GM21576 (cell line): Measurements from ENCODE around the gene CHAC1.

ENCODE experiments used
- ATAC-seq: cut with Tn5 transposase; IDR thresholded peaks from one replicate; pipeline ENCODE4 v1.9.1; 2021; ENCODE audit warnings: mild to moderate bottlenecking, moderate library complexity; ENCODE audit not compliant: unreplicated experiment

Gene CHAC1

DNA sequence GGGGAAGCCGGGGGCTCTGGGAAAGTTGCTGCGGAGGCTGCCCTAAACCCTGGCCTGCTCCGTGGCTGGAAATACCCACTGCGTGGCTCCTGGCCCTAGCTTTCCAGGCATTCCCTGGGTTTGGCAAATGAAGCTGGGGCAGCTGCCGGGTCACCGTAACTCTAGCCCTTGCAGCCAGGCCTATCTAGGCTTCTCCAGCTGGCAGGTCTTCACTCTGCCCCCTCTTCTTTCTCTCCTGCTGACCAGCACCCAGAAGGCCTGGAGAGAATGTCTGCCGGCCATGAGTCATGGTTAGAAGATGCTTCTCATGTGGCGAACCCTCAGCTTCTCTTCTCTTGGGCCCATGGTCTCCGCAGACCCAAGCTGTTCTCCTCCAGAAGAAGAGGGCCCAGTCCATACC is 29.7 kb upstream of the CHAC1 start:
- ATAC-seq, result no peak

DNA sequence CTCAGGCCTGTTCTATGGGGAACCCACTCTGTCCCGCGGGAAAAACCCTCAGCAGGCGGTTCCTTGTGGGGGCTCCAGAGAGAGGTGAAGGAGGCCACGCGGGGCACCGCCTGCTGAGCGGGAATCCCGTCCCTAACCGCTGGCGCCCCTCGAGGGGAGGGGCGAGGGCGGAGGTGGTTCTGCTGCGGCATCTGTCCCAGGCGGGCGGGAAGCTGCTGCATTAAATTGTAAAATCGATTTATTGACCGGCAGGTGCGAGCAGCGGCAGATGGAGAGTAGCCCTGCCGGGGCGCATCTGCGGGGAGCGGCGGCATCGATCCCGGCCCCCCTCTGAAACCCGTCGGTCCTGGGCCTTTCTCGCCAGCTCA is 27.8 kb upstream of the CHAC1 start:
- ATAC-seq, result no peak

DNA sequence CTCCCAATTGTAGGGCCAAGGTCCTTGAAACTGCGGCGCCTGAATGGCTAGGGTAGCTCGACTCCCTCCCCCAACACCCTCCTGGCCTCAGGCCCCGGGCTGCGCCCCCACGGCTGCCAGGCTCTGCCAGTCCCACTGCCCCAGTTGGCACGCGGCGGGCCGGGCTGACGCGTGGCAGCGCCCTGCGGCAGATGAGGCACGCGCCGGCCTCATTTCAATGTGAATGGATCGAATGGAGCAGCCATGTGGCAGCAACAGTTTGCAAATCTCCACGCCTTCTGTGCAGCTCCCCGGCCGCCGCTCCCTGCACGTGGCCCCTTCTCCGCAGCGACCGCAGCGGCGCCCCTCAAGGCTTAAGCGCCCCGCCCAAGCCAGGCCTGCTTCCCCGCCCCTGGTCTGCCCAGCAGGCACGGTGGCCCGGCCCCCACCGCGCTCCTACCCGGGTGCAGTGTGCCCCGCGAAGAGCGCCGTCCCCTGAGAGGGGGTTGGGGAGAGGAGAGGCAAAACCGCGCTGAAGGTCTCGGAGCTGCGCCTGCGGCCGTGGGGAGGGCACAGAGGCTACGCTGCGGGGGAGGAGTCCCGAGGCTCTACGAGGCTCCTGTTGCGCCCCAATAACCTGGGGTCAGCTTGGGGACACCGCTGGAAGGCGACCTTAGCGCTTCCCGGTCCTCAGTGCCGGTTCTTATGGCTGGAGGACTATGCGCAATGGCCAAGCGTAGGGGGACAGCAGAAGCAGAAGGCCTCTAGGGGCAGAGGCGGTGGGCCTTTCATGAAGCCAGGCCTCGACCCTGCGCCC is 27.2 kb upstream of the CHAC1 start:
- ATAC-seq, result no peak

DNA sequence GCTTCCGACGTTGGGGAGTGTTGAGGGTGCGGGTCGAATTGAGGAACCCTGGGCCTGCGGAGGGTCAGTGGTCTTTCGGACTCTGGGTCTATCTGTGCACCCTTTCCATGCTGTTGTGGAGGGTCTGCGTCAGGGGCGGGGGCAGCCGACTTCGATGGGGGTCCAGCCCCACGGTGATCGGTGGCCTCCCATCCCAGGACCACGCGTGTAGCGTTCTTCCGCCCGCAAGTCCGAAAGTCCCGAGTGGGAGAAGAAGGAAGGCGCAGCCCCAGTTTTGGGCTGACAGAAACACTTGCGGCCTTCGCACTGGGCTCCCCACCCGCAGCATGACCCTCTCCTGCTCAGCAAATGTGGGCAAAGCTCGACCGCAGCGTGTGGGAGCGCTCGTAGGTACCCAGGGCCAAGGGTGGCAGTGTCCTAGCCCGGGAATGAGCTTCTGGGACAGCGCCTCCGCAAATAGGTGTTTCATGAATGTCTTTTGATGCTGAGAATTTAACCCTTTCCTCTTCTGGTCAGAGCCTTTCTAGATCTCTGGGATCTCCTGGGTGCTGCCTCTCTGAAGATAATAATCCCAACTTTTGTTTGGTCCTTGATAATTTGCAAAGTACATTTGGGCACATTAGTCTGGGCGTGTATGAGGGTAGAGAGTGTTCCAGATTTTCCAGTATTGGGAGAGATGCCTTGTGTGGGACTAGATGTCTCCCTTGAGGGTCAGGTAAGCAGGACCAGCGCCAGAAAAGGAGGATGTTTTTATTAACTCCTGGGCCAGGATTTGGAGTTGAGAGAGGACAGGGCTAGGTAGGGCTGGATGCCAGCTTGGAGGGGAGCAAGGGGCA is 26.4 kb upstream of the CHAC1 start:
- ATAC-seq, result no peak

DNA sequence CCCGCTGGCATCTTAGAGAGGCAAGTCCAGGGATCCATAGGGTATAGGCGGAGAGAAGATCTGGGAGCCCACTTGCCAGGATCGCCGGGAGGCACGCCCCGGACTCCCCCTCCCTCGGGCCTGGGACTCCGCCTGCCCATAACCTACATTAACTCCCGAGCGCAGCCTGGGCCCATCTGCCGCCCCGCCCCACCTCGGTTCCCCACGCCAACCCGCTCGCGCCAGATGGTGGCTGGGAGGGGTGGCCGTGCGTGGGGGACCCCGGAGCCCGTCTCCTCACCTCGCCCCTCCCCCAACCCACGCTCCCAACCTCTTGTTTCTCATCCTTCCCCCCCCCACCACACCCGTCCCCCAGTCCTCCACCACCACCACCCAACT is 25.8 kb upstream of the CHAC1 start:
- no peak for ATAC-seq

DNA sequence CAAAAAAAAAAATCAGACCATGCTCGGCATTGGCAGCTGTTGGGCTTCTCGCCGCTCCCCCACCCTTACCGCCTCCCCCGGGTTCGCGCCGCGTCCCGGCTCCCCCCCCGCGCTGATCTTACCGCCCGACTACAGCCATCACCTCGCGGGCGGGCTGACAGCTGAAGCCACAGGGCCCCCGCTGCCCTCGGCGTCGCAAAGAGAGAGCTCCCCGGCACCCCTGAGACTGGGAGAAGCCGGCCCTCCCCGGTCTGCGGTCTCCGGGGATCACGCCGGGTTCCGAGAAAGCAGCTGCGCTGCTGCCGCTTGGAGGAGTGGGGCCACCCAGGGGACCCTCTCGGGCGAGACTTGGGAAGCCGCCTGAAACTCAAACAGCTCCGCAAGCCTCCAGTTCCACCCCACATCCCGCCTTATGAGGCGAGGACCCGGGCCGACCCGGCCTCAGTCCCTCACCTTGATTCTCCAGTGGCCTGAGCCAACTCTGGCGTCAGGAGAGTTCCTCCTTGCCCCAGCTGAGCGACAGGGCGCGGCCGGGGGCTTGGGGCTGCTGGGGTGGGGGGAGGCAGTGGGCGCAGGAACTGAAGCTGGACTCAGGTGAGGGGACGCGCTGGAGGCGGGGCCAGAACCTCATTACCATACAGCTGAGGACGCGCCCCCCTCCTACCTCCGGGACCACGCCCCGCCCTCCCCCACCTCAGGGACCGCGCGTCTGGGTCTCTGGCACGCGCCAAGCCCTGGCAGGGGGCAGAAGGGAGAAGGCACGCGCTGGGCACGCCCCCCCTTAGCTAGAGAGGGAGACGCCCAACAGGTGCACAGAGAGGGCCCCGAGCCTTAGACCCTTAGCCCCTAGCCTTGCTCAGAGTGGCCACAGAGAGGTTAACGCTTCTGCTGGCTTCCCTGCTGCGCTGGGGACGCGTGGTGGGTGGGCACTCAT is 25.1 kb upstream of the CHAC1 start:
- ATAC-seq, result no peak

DNA sequence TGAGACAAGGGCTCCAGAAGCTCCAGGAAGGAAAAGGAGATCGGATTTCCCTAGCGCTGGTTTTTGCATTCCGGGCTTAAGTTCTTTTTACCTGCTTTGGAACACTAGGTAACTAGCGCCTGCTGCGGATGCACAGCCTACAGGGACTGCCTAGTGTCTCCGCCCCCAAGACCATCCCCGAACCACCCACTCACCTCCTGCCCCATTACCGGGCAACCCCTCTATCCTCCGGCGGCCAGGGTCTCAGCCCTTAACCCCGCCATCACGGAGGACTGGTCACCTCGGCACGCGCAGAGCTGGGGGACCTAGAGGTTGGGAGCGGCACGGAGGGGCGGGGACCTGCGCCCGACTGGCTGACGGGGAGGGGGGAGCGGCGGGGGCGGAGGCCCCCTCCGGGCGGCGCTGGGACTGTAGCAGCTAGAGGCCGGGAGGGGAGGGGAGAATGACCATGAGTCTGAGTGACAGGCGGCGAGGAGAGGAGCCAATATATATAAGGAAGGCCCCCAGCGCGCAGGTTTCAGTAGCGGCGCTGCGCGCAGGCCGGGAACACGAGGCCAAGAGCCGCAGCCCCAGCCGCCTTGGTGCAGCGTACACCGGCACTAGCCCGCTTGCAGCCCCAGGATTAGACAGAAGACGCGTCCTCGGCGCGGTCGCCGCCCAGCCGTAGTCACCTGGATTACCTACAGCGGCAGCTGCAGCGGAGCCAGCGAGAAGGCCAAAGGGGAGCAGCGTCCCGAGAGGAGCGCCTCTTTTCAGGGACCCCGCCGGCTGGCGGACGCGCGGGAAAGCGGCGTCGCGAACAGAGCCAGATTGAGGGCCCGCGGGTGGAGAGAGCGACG is 24.2 kb upstream of the CHAC1 start, which contains the start of gene DLL4:
TSS of gene DLL4 (plus strand) at position 520 of the 839 bp plus-strand sequence. CDS start 329 bp downstream, outside the sequence.
- no peak for ATAC-seq

DNA sequence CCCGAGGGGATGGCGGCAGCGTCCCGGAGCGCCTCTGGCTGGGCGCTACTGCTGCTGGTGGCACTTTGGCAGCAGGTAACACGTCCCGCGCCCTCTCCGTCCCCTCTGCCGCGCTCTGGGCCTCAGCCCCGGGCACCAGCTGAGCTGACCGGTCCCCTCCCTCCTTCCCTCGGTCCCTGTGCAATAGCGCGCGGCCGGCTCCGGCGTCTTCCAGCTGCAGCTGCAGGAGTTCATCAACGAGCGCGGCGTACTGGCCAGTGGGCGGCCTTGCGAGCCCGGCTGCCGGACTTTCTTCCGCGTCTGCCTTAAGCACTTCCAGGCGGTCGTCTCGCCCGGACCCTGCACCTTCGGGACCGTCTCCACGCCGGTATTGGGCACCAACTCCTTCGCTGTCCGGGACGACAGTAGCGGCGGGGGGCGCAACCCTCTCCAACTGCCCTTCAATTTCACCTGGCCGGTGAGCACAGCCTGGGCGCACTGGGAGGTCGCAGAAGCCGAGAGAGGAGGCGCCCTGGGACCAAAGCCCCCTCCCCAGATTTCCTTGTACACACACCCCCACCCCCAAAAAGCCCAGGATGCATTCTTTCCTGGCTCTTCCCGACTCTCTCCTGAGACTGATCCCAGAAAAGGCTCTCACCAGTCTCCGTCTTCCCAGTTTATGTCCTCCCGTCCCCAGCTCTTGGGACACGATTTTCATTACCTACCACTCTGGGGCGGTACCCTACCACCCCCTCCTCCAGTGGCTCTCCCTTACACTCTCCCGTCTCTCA is 23.4 kb upstream of the CHAC1 start:
- no peak for ATAC-seq

DNA sequence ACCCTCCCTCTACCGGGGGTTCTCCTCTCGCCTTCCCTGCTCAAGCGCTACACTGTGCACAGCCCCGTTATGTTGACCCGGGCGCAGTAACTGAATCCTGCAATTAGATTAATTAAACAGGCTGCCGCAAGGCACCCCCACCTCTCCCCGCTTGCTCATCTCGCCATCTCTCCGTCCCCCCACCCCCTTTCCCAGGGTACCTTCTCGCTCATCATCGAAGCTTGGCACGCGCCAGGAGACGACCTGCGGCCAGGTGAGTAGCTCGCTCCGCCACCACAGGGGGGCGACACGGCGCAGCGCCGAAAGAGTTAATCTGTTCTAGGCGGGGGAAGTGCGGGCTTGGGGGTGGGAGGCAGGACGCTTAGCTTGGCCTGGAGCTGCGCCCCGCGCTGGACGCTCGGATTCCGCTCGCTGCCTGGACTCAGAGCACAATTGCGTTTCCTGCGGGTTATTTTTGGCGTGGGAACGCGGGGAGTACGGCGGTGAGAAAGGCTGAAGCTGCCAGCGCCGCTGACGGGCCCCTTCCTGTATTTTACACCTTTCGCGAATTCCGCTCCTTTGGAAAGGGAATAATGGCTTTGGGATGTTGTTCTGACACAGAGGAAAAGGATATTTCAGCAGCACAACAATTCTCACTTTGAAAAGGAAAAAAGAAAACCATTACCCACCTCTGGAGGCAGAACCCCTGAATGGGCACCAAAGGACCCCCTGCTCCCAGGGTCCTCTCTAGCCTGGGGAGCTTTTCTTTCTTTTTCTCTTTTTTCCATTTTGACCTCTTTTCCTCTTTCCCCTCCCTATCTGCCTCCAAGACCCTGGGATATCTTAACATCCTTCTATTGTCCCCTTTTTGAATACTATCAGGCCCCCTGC is 22.6 kb upstream of the CHAC1 start:
- ATAC-seq, result no peak

DNA sequence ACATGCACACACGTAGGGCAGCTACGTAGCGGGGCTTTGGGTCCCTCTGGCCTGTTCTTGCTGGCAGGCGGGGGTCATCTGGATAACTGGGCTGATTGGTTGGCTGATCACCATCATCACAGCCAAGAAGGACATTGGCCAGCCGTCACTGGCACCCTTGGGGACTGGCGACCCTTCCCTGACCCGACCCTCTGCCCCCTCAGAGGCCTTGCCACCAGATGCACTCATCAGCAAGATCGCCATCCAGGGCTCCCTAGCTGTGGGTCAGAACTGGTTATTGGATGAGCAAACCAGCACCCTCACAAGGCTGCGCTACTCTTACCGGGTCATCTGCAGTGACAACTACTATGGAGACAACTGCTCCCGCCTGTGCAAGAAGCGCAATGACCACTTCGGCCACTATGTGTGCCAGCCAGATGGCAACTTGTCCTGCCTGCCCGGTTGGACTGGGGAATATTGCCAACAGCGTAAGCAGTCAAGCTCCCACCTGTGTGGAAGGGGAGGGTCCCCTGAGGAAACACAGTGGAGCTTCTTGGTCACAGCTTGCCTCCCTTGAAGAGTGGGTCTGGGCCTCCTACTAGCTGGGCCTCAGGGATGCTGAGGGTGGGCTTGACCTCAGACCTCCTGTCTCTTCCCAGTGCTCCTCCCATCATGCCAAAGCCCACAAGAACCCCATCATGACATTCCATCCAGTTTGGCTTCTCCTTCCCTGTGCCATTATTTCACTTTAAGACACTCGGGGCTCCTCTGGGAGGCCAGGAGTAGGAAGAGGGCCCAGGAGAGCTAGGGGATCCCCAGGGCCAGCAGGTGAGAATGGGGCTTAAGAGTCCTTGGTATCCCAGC is 21.8 kb upstream of the CHAC1 start:
- ATAC-seq, result no peak

DNA sequence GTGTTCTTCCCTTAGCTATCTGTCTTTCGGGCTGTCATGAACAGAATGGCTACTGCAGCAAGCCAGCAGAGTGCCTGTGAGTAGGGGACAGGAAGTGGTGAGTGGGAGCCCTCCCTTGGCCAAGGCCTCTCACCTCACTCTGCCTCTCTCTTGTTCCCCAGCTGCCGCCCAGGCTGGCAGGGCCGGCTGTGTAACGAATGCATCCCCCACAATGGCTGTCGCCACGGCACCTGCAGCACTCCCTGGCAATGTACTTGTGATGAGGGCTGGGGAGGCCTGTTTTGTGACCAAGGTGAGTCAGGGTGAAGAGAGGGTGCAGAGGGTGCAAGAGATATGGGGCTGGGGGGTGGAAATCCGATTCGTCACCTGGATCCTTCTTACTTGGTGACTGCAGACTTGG is 21.1 kb upstream of the CHAC1 start:
- no peak for ATAC-seq

DNA sequence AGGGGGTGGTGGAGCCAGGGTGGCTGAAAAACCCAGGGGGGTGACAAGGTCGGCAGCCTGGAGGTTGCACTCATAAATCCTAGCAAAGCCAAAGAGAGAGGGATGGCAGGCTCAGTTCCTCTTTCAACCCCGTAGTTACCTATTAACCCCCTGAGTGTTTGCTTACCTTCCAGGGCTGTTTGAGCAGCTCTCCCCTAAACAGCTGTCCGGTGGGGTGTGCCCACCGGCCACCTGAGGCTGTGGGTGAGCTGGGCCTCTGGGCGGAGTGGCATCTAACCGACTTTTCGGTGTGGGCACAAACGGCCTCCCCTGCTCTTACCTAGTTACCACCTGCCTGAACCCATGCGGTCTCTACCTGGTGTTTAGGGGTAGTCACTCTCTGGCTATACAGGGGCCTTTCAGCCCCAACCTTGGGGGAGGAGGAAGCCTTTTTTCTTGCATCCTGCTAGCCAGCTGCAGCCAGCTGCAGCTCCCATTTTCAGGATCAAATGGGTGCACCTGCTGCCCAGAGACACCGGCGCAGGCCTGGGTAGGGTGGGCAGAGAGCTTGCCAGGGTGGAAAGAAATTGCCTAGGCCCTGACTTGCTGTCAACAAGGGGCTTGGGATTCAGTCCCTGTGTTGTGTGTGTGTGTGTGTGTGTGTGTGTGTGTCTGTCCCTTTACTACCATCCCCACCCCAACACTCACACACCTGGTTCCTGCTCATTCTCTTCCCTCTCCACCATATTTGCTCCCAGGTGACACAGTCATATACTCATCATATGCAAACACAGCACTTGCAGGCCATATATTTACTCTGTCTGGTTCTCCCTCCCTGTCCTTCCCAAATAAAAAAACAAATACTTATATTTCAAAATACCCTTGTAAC is 20.4 kb upstream of the CHAC1 start:
- ATAC-seq, result no peak

DNA sequence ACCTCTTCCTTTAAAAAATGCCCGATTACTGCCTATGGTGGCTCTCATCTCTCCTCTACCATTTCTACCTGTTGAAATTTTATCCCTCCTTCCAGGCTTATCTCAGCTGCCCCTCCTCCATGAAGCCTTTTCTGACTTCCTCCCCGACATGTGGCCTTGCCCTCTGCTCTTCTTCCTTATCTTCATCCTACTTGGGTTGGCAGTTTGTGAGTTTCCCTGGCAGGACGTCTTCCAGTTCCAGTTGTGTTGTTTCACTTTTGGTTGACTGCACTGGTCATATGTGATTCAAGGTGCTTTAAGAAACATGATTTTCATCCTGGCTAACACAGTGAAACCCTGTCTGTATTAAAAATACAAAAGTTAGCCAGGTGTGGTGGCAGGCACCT is 19.8 kb upstream of the CHAC1 start:
- no peak for ATAC-seq

DNA sequence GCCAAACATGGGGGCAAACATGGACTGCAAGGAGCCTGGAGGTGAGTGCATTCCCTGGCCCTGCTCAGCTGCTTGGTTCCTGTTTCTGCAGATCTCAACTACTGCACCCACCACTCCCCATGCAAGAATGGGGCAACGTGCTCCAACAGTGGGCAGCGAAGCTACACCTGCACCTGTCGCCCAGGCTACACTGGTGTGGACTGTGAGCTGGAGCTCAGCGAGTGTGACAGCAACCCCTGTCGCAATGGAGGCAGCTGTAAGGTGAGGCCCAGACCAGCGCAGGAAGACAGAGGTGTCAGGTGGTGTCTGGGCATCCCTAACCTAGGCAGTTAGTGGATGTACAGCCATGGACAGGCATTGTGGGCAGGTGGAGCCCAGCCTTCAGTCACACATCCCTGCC is 18.8 kb upstream of the CHAC1 start:
- no peak for ATAC-seq

DNA sequence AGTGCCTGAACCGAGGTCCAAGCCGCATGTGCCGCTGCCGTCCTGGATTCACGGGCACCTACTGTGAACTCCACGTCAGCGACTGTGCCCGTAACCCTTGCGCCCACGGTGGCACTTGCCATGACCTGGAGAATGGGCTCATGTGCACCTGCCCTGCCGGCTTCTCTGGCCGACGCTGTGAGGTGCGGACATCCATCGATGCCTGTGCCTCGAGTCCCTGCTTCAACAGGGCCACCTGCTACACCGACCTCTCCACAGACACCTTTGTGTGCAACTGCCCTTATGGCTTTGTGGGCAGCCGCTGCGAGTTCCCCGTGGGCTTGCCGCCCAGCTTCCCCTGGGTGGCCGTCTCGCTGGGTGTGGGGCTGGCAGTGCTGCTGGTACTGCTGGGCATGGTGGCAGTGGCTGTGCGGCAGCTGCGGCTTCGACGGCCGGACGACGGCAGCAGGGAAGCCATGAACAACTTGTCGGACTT is 17.0 kb upstream of the CHAC1 start:
- ATAC-seq, result no peak
